H1 (cell line): Measurements from ENCODE around the gene INVS. TPM values are rescaled to one million over a fixed set of nuclear protein-coding genes. Genes with fewer than 3 reads are reported as not detected.

Experiments
- CTCF ChIA-PET: fragments of 300-600 bp; sonication (Branson Sonifier 250); formaldehyde crosslinking; loops from one replicate; lab custom pipeline; 2021; ENCODE audit not compliant: partially characterized antibody; lab: Charles Lee
- POLR2A ChIA-PET: fragments of 300-600 bp; sonication (Branson Sonifier 250); formaldehyde crosslinking; loops from one replicate; lab custom pipeline; 2021; ENCODE audit warnings: inconsistent platforms; ENCODE audit not compliant: partially characterized antibody; lab: Charles Lee
- DNase-seq, 2 experiments: peaks; one replicate each; pipeline versions ENCODE4 v3.0.0 to v3.0.0-alpha.2; 2010 to 2022; ENCODE audit warnings: low spot score in 2 of 2, low read depth in 1 of 2, mixed read lengths in 1 of 2
- FAIRE-seq: peaks from 2 replicates; lab custom pipeline; 2011; peaks lifted over from hg19 to GRCh38; lab: Jason Lieb, UNC
- H2AFZ ChIP-seq: 2 replicates; pipeline ENCODE4 v1.8.1; 2012; ENCODE audit warnings: low read length, inconsistent platforms
- H2AK5ac ChIP-seq: 2 replicates; pipeline ENCODE4 v1.6.1; 2013; ENCODE audit warnings: low read depth, low read length
- H2BK120ac ChIP-seq: replicated peaks from 2 replicates; pipeline ENCODE3; 2013; ENCODE audit warnings: low read depth, low read length, inconsistent platforms
- H2BK12ac ChIP-seq: 2 replicates; pipeline ENCODE4 v1.6.1; 2013; ENCODE audit warnings: low read depth, low read length
- H2BK15ac ChIP-seq: 2 replicates; pipeline ENCODE4 v1.6.1; 2013; ENCODE audit warnings: low read length
- H2BK20ac ChIP-seq: 2 replicates; pipeline ENCODE4 v1.6.1; 2013; ENCODE audit warnings: low read length
- H2BK5ac ChIP-seq: 2 replicates; pipeline ENCODE4 v1.6.1; 2013; ENCODE audit warnings: low read depth, low read length
- H3K14ac ChIP-seq: 2 replicates; pipeline ENCODE4 v1.6.1; 2013; ENCODE audit warnings: inconsistent platforms; ENCODE audit not compliant: insufficient read length
- H3K18ac ChIP-seq: 2 replicates; pipeline ENCODE4 v1.6.1; 2013; ENCODE audit warnings: low read length; ENCODE audit errors: extremely low read depth
- H3K23ac ChIP-seq: 2 replicates; pipeline ENCODE4 v1.6.1; 2013; ENCODE audit warnings: inconsistent platforms; ENCODE audit not compliant: insufficient read length
- H3K23me2 ChIP-seq: 2 replicates; pipeline ENCODE4 v1.6.1; 2013; ENCODE audit warnings: low read depth, low read length
- H3K27ac ChIP-seq: 2 replicates; pipeline ENCODE4 v1.6.1; 2011; ENCODE audit warnings: low read depth, low read length, inconsistent platforms
- H3K27me3 ChIP-seq, 4 experiments: replicated peaks in 1 of 4; 1 replicate in 1 of 4; 2 replicates in 3 of 4; pipeline versions ENCODE4 v1.6.1 to v1.8.1; 2011 to 2013; ENCODE audit warnings: low read length in 3 of 4, mild to moderate bottlenecking in 3 of 4, inconsistent platforms in 2 of 4, mixed read lengths in 2 of 4, moderate library complexity in 1 of 4; ENCODE audit not compliant: control insufficient read depth in 3 of 4, insufficient read depth in 3 of 4; ENCODE audit errors: extremely low read depth in 1 of 4
- H3K36me3 ChIP-seq, 4 experiments: 2 replicates each; pipeline versions ENCODE4 v1.6.1 to v1.8.1; 2011 to 2013; ENCODE audit warnings: mild to moderate bottlenecking in 4 of 4, low read length in 3 of 4, moderate library complexity in 2 of 4, control low read depth in 1 of 4, inconsistent platforms in 1 of 4; ENCODE audit not compliant: insufficient read depth in 4 of 4, control insufficient read depth in 2 of 4
- H3K4ac ChIP-seq: replicated peaks from 2 replicates; pipeline ENCODE3; 2013; ENCODE audit warnings: low read length, low read depth, mixed read lengths, inconsistent platforms; ENCODE audit not compliant: insufficient read length
- H3K4me1 ChIP-seq, 4 experiments: replicated peaks in 1 of 4; 1 replicate in 1 of 4; 2 replicates in 3 of 4; pipeline versions ENCODE4 v1.6.1 to v1.8.1; 2011 to 2013; ENCODE audit warnings: low read length in 3 of 4, inconsistent platforms in 2 of 4, mixed read lengths in 1 of 4; ENCODE audit not compliant: insufficient read depth in 4 of 4, control insufficient read depth in 3 of 4
- H3K4me2 ChIP-seq, 2 experiments: 2 replicates each; pipeline versions ENCODE4 v1.6.1 to v1.8.1; 2011 to 2013; ENCODE audit warnings: low read depth in 2 of 2, low read length in 2 of 2, control low read depth in 1 of 2, inconsistent platforms in 1 of 2, mild to moderate bottlenecking in 1 of 2; ENCODE audit not compliant: insufficient read depth in 1 of 2
- H3K4me3 ChIP-seq, 4 experiments: fragments of 200-600, 300-600 bp in 1 of 4; sonication (generic), shearing (Covaris generic), sonication (Bioruptor Twin) in 1 of 4; 2 replicates each; pipeline versions ENCODE4 v1.5.1 to v1.8.1; 2011 to 2016; ENCODE audit warnings: low read length in 4 of 4, low read depth in 3 of 4, control low read depth in 2 of 4, inconsistent platforms in 2 of 4, mild to moderate bottlenecking in 2 of 4, mixed read lengths in 1 of 4, moderate library complexity in 1 of 4; ENCODE audit not compliant: insufficient read depth in 2 of 4; ENCODE audit errors: extremely low read depth in 1 of 4
- H3K56ac ChIP-seq: replicated peaks from 2 replicates; pipeline ENCODE3; 2013; ENCODE audit warnings: low read depth, mild to moderate bottlenecking, mixed read lengths, low read length, inconsistent platforms; ENCODE audit not compliant: insufficient read length
- H3K79me1 ChIP-seq: 2 replicates; pipeline ENCODE4 v1.6.1; 2013; ENCODE audit warnings: low read depth, low read length, control low read depth
- H3K79me2 ChIP-seq, 2 experiments: 2 replicates each; pipeline versions ENCODE4 v1.6.1 to v1.8.1; 2012 to 2013; ENCODE audit warnings: low read length in 2 of 2, mild to moderate bottlenecking in 2 of 2, inconsistent platforms in 1 of 2; ENCODE audit not compliant: insufficient read depth in 2 of 2, control insufficient read depth in 1 of 2
- H3K9ac ChIP-seq, 4 experiments: replicated peaks in 1 of 4; 1 replicate in 1 of 4; 2 replicates in 3 of 4; pipeline versions ENCODE4 v1.6.1 to v1.8.1; 2011 to 2013; ENCODE audit warnings: low read depth in 3 of 4, low read length in 3 of 4, control low read depth in 2 of 4, mild to moderate bottlenecking in 2 of 4, moderate library complexity in 2 of 4, inconsistent platforms in 1 of 4; ENCODE audit errors: extremely low read depth in 1 of 4
- H3K9me3 ChIP-seq, 2 experiments: 2 replicates each; pipeline versions ENCODE4 v1.6.1 to v1.8.1; 2012 to 2013; ENCODE audit warnings: mild to moderate bottlenecking in 2 of 2, moderate library complexity in 2 of 2, control low read depth in 1 of 2, inconsistent platforms in 1 of 2, low read depth in 1 of 2, low read length in 1 of 2, mixed read lengths in 1 of 2; ENCODE audit not compliant: insufficient read depth in 2 of 2
- H4K20me1 ChIP-seq, 2 experiments: replicated peaks in 1 of 2; 2 replicates each; pipeline versions ENCODE3 to v1.8.1; 2011 to 2013; ENCODE audit warnings: inconsistent platforms in 2 of 2, low read length in 2 of 2, mild to moderate bottlenecking in 1 of 2; ENCODE audit not compliant: insufficient read depth in 2 of 2, control insufficient read depth in 1 of 2
- H4K5ac ChIP-seq: 2 replicates; pipeline ENCODE4 v1.6.1; 2013; ENCODE audit warnings: low read length, low read depth, mixed read lengths, inconsistent platforms; ENCODE audit not compliant: insufficient read length
- H4K8ac ChIP-seq: 2 replicates; pipeline ENCODE4 v1.8.0; 2013; ENCODE audit warnings: mild to moderate bottlenecking, moderate library complexity, low read length, inconsistent platforms; ENCODE audit not compliant: insufficient read depth; ENCODE audit errors: extremely low read depth
- H4K91ac ChIP-seq: replicated peaks from 2 replicates; pipeline ENCODE3; 2013; ENCODE audit warnings: low read length, mixed read lengths, inconsistent platforms; ENCODE audit not compliant: insufficient read length
- JUND ChIP-seq: IDR thresholded peaks from 2 replicates; pipeline ENCODE4 v1.6.1; 2011; ENCODE audit warnings: mild to moderate bottlenecking, improper control_type of control experiment, low read length
- MAFK ChIP-seq: IDR thresholded peaks from 2 replicates; pipeline ENCODE4 v1.6.1; 2012; ENCODE audit warnings: low read depth, mild to moderate bottlenecking, improper control_type of control experiment, low read length
- POLR2A ChIP-seq, 2 experiments: IDR thresholded peaks; 1 replicate in 1 of 2; 2 replicates in 1 of 2; pipeline ENCODE4 v1.6.1; 2011; ENCODE audit warnings: low read depth in 2 of 2, low read length in 2 of 2, mild to moderate bottlenecking in 2 of 2; ENCODE audit errors: control extremely low read depth in 1 of 2
- RXRA ChIP-seq: IDR thresholded peaks from 2 replicates; pipeline ENCODE4 v1.6.1; 2011; ENCODE audit warnings: low read depth, mild to moderate bottlenecking, low read length, moderate library complexity; ENCODE audit not compliant: insufficient read depth
- WGBS, 2 experiments: shearing (Covaris generic) in 1 of 2; methylation state at CpG; one replicate each; pipeline versions ENCODE4 v1.1.6 to v1.1.7; 2013 to 2015; ENCODE audit warnings: low lambda C conversion rate in 2 of 2, mixed read lengths in 2 of 2, inconsistent platforms in 1 of 2, low coverage in 1 of 2, missing lambda C conversion rate in 1 of 2; ENCODE audit not compliant: insufficient replicate concordance in 2 of 2, insufficient coverage in 1 of 2, insufficient read length in 1 of 2; ENCODE audit errors: extremely low coverage in 1 of 2, missing lambda C conversion rate in 1 of 2; 5-methylcytosine and 5-hydroxymethylcytosine counted together
- polyA plus RNA-seq, 7 experiments: library from polyadenylated mRNA; depleted of rRNA in 3 of 7; stranded (reverse) in 5 of 7; unstranded in 2 of 7; fragments of >200 nt in 5 of 7; fragments of 200-250 nt in 2 of 7; gene quantifications; 1 replicate in 5 of 7; 2 replicates in 1 of 7; 4 replicates in 1 of 7; pipeline versions ENCODE4 v1.2.1 to v1.2.3, GENCODE V29; 2011 to 2013; ENCODE audit warnings: missing spikeins in 2 of 7, mixed read lengths in 2 of 7
- total RNA-seq: library from RNA; stranded (reverse); fragmentation: NEBNext Ultra II Directional; extraction: Animal tissue kit (Norgen Biotek cat#: 25700); gene quantifications from 2 replicates; pipeline ENCODE4 v1.2.1, GENCODE V29; 2021

INVS gene
- total and polyA plus RNA-seq, 2 of the 8 experiments (the other 6 are each of a cell fraction or from before 2014, with no cell fraction given): 4.1 to 6.9 TPM

GRCh38 chr9:100096378-100096916 is 2.6 kb upstream of the INVS start:
- Histone ChIP-seq H2BK120ac (no peak overlapping the region), H2BK12ac (no peak overlapping the region), H3K27ac (no peak overlapping the region), H3K4me1 (peaks cover 0 to 5% (median 3%) of the 10 kb centered on the region in 4 experiments; a peak in 3 of 7 replicates), H3K56ac (no peak overlapping the region), H2BK5ac (no peak overlapping the region), H4K91ac (no peak overlapping the region), H3K4ac (no peak overlapping the region), H2BK20ac (no peak overlapping the region), H4K20me1 (peaks cover 0 to 8% of the 10 kb centered on the region in 2 experiments), H3K14ac (no peak overlapping the region), H3K9me3 (no peaks in the 10 kb centered on the region), H4K8ac (no peak overlapping the region), H3K23ac (no peak overlapping the region), H3K27me3 (no peaks in the 10 kb centered on the region), H2BK15ac (no peak overlapping the region), H3K36me3 (no peaks in the 10 kb centered on the region), H3K79me2 (peaks cover 0 to 49% of the 10 kb centered on the region in 2 experiments; a peak in 2 of 4 replicates), H3K4me3 (no peak overlapping the region), H2AK5ac (no peak overlapping the region), H3K9ac (no peak overlapping the region), H3K79me1 (no peaks in the 10 kb centered on the region), H4K5ac (no peak overlapping the region), H3K4me2 (no peak overlapping the region)
- CTCF ChIA-PET: interaction anchor here (1.0 kb wide), 1 partner anchor 69 kb away, joined by 4 read pairs; no protein-coding TSS in a partner anchor
- POLR2A ChIA-PET: no interaction called here
- DNase-seq: no peak
- WGBS, 2 experiments: 89% methylated on average over 3 of the region's 3 CpGs; no CpG with 5 or more reads in 1 of the 2 experiments
- FAIRE-seq: no peak
- TF ChIP-seq RXRA (no peak), MAFK (peak; percentile 89), JUND (no peak), POLR2A (IDR thresholded peaks at IDR 0.05; ENCODE audit: control extremely low read depth in 1 of 2, low read depth in 2 of 2, low read length in 2 of 2) (no peak)
- TF ChIP-seq, all 59 proteins: peak for 1
- peaks cover 9% of the 10 kb centered on the region for H3K23me2 ChIP-seq
- no peak overlapping the region for H2AFZ ChIP-seq
- no peak overlapping the region for H3K18ac ChIP-seq
